ENCODE data around the gene WDR5B.
A peak's percentile ranks its signal among the peaks of the same experiment; 100 is the strongest.
"Not testable (repeated sequence)": the region's sequence is repeated elsewhere in the genome, so short reads cannot be mapped to it uniquely, and the experiment has no call there.

The WDR5B gene

GRCh38 chr3:122406198-122406597 is 9.7 kb downstream of the WDR5B start:
- no peak for DNase-seq

GRCh38 chr3:122405015-122405414 is 10.8 kb downstream of the WDR5B start:
- no peak for DNase-seq

GRCh38 chr3:122403489-122403888 is 12.4 kb downstream of the WDR5B start:
- no peak for DNase-seq

GRCh38 chr3:122398920-122399319 is 16.9 kb downstream of the WDR5B start:
- DNase-seq, result no peak

GRCh38 chr3:122397201-122397600 is 18.7 kb downstream of the WDR5B start:
- no peak for DNase-seq

- no peak for DNase-seq
These were observed 19.4 kb downstream of the WDR5B start for GRCh38 chr3:122396511-122396910.

- no peak for DNase-seq
These were observed 20.3 kb downstream of the WDR5B start for GRCh38 chr3:122395582-122395981.

GRCh38 chr3:122394173-122394572 is 21.7 kb downstream of the WDR5B start:
- DNase-seq, result no peak

- DNase-seq, result peak; percentile 57
These were observed 22.7 kb downstream of the WDR5B start for GRCh38 chr3:122392868-122393844.

GRCh38 chr3:122391681-122392446 is 24.0 kb downstream of the WDR5B start:
- DNase-seq, result no peak

- DNase-seq, result no peak
These were observed 25.2 kb downstream of the WDR5B start for GRCh38 chr3:122390665-122391064.

GRCh38 chr3:122389892-122390291 is 26.0 kb downstream of the WDR5B start:
- DNase-seq, result no peak

- no peak for DNase-seq
These were observed 26.7 kb downstream of the WDR5B start for GRCh38 chr3:122389197-122389596.

- DNase-seq, result no peak
These were observed 28.2 kb downstream of the WDR5B start for GRCh38 chr3:122387709-122388108.

- peak; percentile 95 for DNase-seq
These were observed 31.8 kb downstream of the WDR5B start, which contains the start of gene FAM162A for GRCh38 chr3:122383771-122384697. FAM162A (plus strand) TSS chr3:122384182; CDS start chr3:122384266, 84 bp downstream.

GRCh38 chr3:122382888-122383666 is 32.8 kb downstream of the WDR5B start, which contains the start of gene MIX23:
MIX23 (minus strand) TSS chr3:122383231; CDS start chr3:122383224, 7 bp downstream.
- peak; percentile 96 for DNase-seq

- DNase-seq, result no peak
These were observed 37.9 kb downstream of the WDR5B start for GRCh38 chr3:122377975-122378374.

GRCh38 chr3:122374034-122374433 is 41.8 kb downstream of the WDR5B start:
- no peak for DNase-seq

GRCh38 chr3:122366379-122366749 is 49.5 kb downstream of the WDR5B start:
- no peak for DNase-seq

- DNase-seq, result not testable (repeated sequence)
These were observed 50.1 kb downstream of the WDR5B start for GRCh38 chr3:122365582-122366378.

GRCh38 chr3:122365073-122365472 is 50.8 kb downstream of the WDR5B start:
- no peak for DNase-seq
